ENCODE data around the gene POLR3E. TPM values are rescaled to one million over a fixed set of nuclear protein-coding genes. Genes with fewer than 3 reads are reported as not detected.

POLR3E gene
- total RNA-seq, 1 experiment from 2014 or later: 65.0 TPM

- intact Hi-C loops (cut with micrococcal nuclease): no loop called here
- no peak overlapping the region for H2AFZ ChIP-seq (ENCODE audit: low read depth, low read length, poor library complexity, severe bottlenecking)
- no peak for ATAC-seq
- no peaks in the 10 kb centered on the region for H4K20me1 ChIP-seq (ENCODE audit: insufficient read depth)
- no peak overlapping the region for H3K4me3 ChIP-seq (replicated peaks in 1 of 2; ENCODE audit: low read depth in 1 of 2, low read length in 2 of 2)
- peaks cover 23 to 37% of the 10 kb centered on the region in 2 experiments for H3K36me3 ChIP-seq (ENCODE audit: control insufficient read depth in 1 of 2, insufficient read depth in 2 of 2, low read length in 2 of 2)
- no TSS peak for BruUV-seq (replicated peaks)
- no peak for DNase-seq (ENCODE audit: low read depth, low spot score)
- H3K27me3 ChIP-seq (ENCODE audit: insufficient read depth, low read length): no peaks in the 10 kb centered on the region
- TF ChIP-seq EZH2 (IDR thresholded peaks at IDR 0.05): no peak
- TF ChIP-seq ZFX (IDR thresholded peaks at IDR 0.05): no peak
- TF ChIP-seq REST (IDR thresholded peaks at IDR 0.05; ENCODE audit: low read depth): no peak
- no peak for TF ChIP-seq POLR2A (IDR thresholded peaks at IDR 0.05; ENCODE audit: borderline replicate concordance, extremely low read depth, insufficient read depth, insufficient read length)
- TF ChIP-seq CEBPB (IDR thresholded peaks at IDR 0.05; ENCODE audit: low read depth): no peak
- no peak for TF ChIP-seq CTCF (IDR thresholded peaks at IDR 0.05 in 2 of 3, conservative IDR thresholded peaks at IDR 0.05 in 1 of 3; ENCODE audit: borderline replicate concordance in 1 of 3, insufficient read depth in 1 of 3, low read depth in 2 of 3, low read length in 2 of 3)
- no peak for TF ChIP-seq ATF3 (IDR thresholded peaks at IDR 0.05)
- no peak for TF ChIP-seq ZBTB33 (IDR thresholded peaks at IDR 0.05; ENCODE audit: extremely low read depth, insufficient replicate concordance, low read length)
- no peak for TF ChIP-seq POLR2AphosphoS5 (IDR thresholded peaks at IDR 0.05; ENCODE audit: low read depth, low read length)
- H3K4me1 ChIP-seq (ENCODE audit: control insufficient read depth in 1 of 2, insufficient read depth in 2 of 2, low read length in 2 of 2): no peaks in the 10 kb centered on the region
- CTCF ChIA-PET: no interaction called here
- no peaks in the 10 kb centered on the region for H3K9me2 ChIP-seq (ENCODE audit: insufficient read depth)
- RAD21 ChIA-PET (ENCODE audit: low non-redundant PET in 1 of 2, low total read pairs in 2 of 2, uncharacterized antibody in 2 of 2, unreplicated experiment in 2 of 2): no interaction called here
- no peaks in the 10 kb centered on the region for H3K79me2 ChIP-seq (ENCODE audit: insufficient read depth, low read length)
- H3K9ac ChIP-seq (ENCODE audit: low read length): no peak overlapping the region
- no peaks in the 10 kb centered on the region for H3K9me3 ChIP-seq (ENCODE audit: control insufficient read depth in 1 of 2, insufficient read depth in 1 of 2, low read depth in 1 of 2, low read length in 2 of 2)
- no peak overlapping the region for H3K27ac ChIP-seq (ENCODE audit: low read depth, low read length)
- H3K4me2 ChIP-seq (ENCODE audit: low read length): no peak overlapping the region
- POLR2A ChIA-PET: no interaction called here
Measured at GRCh38 chr16:22314661-22315626, 17.7 kb downstream of the POLR3E start.
